A172 (cell line): ENCODE results near the gene TFE3. TPM values are rescaled to one million over a fixed set of nuclear protein-coding genes. Genes with fewer than 3 reads are reported as not detected.
A peak's percentile ranks its signal among the peaks of the same experiment; 100 is the strongest.
"Not testable (repeated sequence)": the region's sequence is repeated elsewhere in the genome, so short reads cannot be mapped to it uniquely, and the experiment has no call there.

Experiments used
- DNase-seq: peaks from one replicate; pipeline ENCODE4 v3.0.0-alpha.2; 2015; ENCODE audit warnings: low spot score
- total RNA-seq: library from RNA; depleted of rRNA; stranded (reverse); fragments of >200 nt; shearing (Covaris generic); gene quantifications from 2 replicates; pipeline ENCODE4 v1.2.3, GENCODE V29; 2014; rRNA removed

Gene TFE3
- total RNA-seq, 1 experiment from 2014 or later = 49.8 TPM

DNA sequence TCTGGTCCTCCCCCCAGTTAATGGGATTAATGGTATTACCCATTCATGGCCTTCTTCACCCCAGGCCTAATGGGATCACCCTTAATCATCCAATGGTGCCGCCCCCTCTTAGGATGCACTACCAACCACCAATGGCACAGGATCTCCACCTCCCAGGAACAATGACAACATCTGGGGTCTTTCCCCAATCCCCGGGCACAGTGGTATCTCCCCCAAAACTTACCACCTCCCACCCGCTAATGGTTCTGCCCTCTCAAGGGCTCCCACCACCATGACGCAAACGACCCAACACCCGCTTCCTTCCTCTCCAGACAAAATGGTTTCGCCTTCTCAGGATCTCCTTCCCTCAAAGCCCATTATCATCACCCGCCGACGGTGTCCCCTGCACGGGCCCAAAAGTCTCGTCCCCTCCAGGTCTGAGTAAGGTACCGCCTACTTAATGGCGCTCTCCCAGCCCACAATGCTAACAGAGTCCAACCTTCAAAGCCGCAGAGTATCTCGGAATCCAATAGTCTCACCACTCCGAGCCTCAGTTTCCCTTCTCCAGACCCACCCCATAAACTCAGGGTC, 41.6 kb downstream of the TFE3 start:
- peak; percentile 14 for DNase-seq

DNA sequence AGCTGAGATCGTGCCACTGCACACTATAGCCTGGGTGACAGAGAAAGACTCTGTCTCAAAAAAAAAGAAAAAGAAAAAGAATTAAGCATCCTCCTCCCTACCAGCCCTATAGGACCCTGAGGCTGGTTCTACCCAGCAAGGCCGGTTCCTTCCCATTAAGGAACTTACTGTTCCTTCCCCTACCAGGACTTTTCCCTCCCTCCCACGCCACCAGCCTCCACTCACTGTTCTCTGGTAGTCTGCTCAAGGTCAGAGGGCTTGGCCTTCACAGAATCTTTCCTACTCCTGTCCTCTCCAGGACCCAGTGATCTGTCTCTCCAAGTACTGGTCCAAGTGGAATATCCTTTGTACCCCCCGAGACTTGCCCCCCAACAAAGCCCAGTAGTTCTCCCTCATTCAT, 42.5 kb downstream of the TFE3 start:
- no peak for DNase-seq

DNA sequence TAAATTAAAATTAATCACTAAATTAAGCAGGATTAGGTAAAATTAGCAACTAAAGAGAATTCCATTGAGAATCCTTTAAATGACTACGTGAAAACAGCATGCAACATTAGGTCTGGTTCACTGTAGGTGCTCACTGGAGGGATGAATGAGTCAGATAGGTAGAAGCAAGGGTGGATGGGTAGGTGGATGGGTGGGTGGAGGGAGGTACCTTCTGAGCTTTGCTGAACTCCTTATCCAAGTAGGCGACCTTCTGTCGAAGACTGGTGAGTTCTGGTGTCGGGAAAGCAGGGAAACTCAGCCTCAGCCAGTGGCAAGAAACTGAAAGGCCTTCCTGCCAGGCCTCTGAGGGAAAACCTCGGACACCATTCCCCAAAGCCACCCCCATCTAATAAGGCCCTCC, 44.1 kb downstream of the TFE3 start:
- DNase-seq = no peak

DNA sequence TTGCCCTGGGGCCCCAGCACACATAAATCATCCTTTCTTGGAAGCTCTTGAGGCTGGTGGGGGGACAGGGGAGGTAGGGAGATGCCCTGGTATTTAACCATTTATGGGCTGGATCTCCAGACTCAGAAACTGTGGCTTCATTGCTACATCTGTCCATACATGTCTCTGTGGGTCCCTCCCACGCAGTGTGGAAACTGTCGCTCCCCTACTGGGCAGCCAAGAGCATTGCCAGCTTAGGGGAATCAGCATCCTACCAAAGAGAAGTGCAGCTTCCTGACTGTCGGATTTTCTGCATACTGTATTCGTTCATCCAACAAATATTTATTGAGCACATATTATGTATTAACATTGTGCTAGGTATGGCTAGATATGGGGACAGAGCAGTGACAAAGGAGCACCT, 44.8 kb downstream of the TFE3 start:
- DNase-seq = no peak

DNA sequence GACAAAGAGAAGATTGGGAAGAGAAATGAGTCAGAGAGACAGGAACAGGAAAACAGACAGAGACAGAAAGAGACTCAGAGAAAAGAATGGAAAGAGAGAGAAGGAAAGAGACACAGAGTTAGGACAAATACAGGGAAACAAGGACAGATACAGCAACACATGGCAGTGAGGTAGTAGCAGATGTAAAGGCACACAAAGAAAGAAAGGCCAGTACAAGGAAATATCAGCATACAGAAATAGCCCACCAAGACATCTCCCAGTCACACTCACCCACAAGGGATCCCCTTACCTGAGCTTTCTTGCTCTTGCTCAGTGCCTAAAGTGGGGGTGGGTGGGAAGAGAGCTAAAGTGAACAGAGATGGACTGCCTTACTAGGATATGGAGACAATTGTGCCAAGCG, 45.3 kb downstream of the TFE3 start:
- DNase-seq = no peak

DNA sequence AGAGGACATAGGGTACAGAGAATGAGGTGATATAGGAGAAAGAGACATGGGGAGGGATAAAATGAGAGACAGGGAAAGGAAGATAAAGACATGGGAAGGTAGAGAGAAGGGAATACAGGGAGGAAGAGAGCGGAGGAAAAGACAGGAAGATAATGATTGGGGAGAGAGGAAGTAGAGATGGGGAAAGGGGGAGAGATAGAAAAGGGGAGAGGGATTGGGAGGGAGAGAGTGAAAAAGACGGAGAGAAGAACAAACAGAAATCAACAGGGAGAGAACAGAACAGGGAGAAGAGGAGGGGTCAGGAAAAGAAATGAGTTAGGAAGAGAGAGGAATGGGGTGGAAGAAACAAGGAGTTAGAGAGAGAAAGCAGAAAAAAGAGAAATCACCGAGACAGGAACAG, 45.7 kb downstream of the TFE3 start:
- no peak for DNase-seq

DNA sequence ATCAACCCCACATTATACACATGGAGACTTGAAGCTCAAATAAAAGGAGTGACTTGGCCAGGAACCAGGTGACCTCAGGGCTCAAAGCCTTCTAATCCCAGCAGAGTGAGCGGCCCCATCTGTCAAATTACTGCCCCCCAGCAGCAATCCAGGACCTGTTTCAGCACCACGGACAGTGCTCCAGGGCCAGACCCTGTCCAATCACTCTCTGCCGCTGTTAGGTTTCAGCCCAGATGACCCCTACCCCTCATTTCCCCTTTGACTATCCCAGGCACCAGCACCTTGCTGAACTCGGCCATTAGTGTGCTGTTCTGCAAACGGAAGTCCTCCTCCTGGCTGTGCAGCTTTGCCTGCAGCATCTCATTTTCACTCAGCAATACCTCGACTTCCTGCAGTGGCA, 46.2 kb downstream of the TFE3 start:
- DNase-seq = no peak

DNA sequence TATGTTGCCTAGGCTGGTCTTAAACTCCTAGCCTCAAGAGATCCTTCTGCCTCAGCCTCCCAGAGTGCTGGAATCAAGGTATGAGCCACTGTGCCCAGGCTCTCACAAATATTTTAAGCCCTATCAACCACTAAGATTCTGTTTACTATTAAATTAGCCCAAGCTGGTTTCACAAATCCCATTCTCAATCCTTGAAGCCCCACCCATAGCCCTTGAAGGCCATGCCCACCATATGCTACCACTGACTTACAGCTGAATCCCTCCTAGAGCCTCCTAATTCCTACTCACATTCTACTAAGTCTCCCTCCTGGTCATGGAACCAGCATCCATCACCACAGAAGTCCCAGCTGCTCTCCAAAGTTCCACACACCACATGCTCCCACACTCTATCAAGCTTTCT, 50.8 kb downstream of the TFE3 start:
- no peak for DNase-seq

DNA sequence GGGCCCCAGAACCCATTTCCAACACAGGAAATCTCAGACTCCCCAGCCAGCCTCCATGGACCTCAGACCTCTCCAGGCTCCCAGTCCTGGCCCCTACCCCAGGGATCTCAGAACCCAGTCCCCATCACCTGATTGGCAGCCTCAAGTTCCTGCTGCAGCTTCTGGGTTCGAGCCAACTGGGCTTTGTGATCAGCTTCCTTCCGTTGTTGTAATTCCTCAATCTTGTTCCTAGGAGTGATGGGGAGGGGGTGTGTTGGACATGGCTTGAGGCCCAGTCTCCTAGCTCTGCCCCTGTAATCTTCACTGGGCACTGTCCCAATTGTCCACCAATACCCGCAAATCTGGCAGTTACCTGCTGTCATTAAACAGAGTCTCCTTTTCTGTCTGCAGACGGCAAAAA, 53.7 kb downstream of the TFE3 start:
- no peak for DNase-seq

DNA sequence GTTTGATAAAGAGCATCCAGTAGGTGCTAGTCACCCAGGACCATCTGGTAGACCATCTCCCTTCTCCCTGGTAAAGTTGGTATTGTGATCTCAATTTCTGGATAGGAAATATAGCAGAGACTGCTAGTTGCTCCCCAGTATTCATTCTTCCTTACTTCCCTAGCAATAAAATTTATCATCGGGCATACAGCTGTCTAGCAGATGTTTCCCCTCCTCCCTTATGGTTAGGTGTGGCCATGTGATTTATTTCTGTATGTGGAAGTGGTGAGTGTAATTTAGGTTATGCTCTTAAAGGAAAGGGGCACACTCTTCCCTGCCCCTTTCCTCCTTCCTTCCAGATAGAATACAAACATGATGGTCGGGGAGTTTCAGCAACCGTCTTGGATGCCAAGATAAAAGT, 59.3 kb downstream of the TFE3 start:
- no peak for DNase-seq

DNA sequence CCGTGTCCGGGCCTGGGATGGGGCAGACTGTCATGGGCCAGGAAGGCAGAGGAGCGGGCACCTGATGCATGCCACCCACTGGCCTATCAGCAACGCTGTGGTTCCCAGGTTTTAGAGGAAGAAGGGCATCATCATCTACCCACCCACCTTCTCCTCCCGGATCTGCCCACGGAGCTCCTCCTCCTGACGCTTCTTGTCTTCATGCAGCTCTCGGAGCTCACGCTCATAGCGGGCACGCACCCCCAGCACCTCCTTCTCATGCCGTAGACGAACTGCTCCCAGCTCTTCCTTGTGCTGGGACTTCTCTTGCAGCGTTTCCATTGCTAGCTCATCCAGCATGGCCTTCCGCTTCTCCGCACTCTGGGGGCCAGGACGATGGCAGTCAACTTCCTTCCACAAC, 60.1 kb downstream of the TFE3 start:
- no peak for DNase-seq

DNA sequence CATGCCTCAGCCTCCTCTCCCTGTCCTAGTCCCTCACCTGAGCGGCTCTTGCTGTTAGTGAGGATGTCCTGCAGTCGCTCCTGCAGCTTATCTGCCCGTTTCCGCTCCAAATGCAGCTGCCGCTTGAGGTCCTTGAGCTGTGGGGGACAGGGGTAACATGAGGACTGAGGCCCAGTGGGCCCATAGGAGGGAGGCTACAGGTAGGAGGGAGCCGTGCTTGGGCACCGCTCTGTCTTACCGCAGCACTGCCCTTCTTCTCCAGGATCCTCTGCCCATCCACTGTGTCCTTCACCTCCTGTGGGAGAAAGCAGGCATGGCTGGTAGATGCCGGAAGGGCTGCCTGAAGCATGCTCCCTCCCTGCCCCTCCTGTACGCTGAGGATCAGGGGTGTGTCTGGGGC, 62.0 kb downstream of the TFE3 start:
- no peak for DNase-seq

DNA sequence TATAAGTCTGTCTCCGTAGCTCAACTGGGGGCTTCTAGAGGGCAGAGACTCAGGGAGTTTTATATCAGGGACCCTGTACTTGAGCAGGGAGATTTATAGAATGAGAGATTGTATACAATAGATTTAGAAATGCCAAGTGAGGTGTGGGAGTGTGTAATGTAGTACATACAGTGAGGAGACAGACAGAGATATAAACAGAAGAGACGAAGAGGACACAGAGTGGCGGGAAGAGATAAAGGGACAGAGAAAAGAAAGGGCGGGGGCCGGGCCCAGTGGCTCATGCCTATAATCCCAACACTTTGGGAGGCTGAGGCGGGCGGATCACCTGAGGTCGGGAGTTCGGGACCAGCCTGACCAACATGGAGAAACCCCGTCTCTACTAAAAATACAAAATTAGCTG, 62.8 kb downstream of the TFE3 start:
- DNase-seq = not testable (repeated sequence)

Other genes starting within 250 kb of the TFE3 start
- gene HDAC6, start 241.3 kb downstream of the TFE3 start, total RNA-seq = 38.8 and 41.5 TPM in 2 replicates
- gene ERAS, start 216.8 kb downstream of the TFE3 start, total RNA-seq = not detected in 2 replicates
- 15.3 and 16.5 TPM in 2 replicates for gene PCSK1N, start 207.7 kb downstream of the TFE3 start, total RNA-seq
- gene TIMM17B, start 145.6 kb downstream of the TFE3 start, total RNA-seq = 67.2 and 73.1 TPM in 2 replicates
- 57.4 and 59.2 TPM in 2 replicates for gene PQBP1, start 145.4 kb downstream of the TFE3 start, total RNA-seq
- 18.9 and 32.6 TPM in 2 replicates for gene SLC35A2, start 131.7 kb downstream of the TFE3 start, total RNA-seq
- 0.59 and 0.74 TPM in 2 replicates for gene PIM2, start 124.3 kb downstream of the TFE3 start, total RNA-seq
- 26.4 and 31.5 TPM in 2 replicates for gene OTUD5, start 85.8 kb downstream of the TFE3 start, total RNA-seq
- 0.67 and 0.91 TPM in 2 replicates for gene KCND1, start 71.5 kb downstream of the TFE3 start, total RNA-seq
- gene GRIPAP1, start 41.1 kb downstream of the TFE3 start, total RNA-seq = 15.9 and 18.3 TPM in 2 replicates
- gene CCDC120, start 15.6 kb upstream of the TFE3 start, total RNA-seq = 0.14 TPM in 1 of 2 replicates, not detected in the other
- 11.7 and 12.6 TPM in 2 replicates for gene PRAF2, start 30.6 kb upstream of the TFE3 start, total RNA-seq
- 47.5 and 64.6 TPM in 2 replicates for gene WDR45, start 36.5 kb upstream of the TFE3 start, total RNA-seq
- 41.9 and 42.4 TPM in 2 replicates for gene GPKOW, start 80.4 kb upstream of the TFE3 start, total RNA-seq
- gene MAGIX, start 119.4 kb upstream of the TFE3 start, total RNA-seq = 0.36 and 1.8 TPM in 2 replicates
- gene PLP2, start 128.5 kb upstream of the TFE3 start, total RNA-seq = 70.3 and 80.8 TPM in 2 replicates
- 2.8 and 2.9 TPM in 2 replicates for gene PRICKLE3, start 143.0 kb upstream of the TFE3 start, total RNA-seq
- gene SYP, start 156.8 kb upstream of the TFE3 start, total RNA-seq = 0.05 and 0.48 TPM in 2 replicates
- not detected in 2 replicates for gene CACNA1F, start 190.0 kb upstream of the TFE3 start, total RNA-seq
- gene CCDC22, start 192.1 kb upstream of the TFE3 start, total RNA-seq = 15.0 and 16.8 TPM in 2 replicates
- not detected in 2 replicates for gene FOXP3, start 221.4 kb upstream of the TFE3 start, total RNA-seq
- gene PPP1R3F, start 226.4 kb upstream of the TFE3 start, total RNA-seq = 8.0 and 11.1 TPM in 2 replicates